ENCODE data around the gene ARHGAP11A. TPM values are rescaled to one million over a fixed set of nuclear protein-coding genes. Genes with fewer than 3 reads are reported as not detected.

The ARHGAP11A gene
- total and polyA plus RNA-seq, 10 of the 15 experiments (the other 5 are each of a cell fraction or from before 2014, with no cell fraction given): 12.4 to 53.6 (median 36.5) TPM

- no peaks in the 10 kb centered on the region for H3K27me3 ChIP-seq (replicated peaks in 1 of 2; ENCODE audit: control insufficient read depth in 2 of 2, insufficient read depth in 2 of 2, low read length in 1 of 2)
- no peaks in the 10 kb centered on the region for H3K9me3 ChIP-seq (replicated peaks; ENCODE audit: control insufficient read depth, insufficient read depth, low read length)
- in situ Hi-C loops (cut with MboI): no loop called here
- RAD21 ChIA-PET (ENCODE audit: unreplicated experiment): no interaction called here
- POLR2A ChIA-PET: no interaction called here
- ATAC-seq: no peak
- no peak overlapping the region for H3K4me2 ChIP-seq (ENCODE audit: control insufficient read depth, insufficient read depth)
- CTCF ChIA-PET: no interaction called here
- no peak overlapping the region for H3K9ac ChIP-seq (ENCODE audit: control insufficient read depth, insufficient read depth, low read length)
- no peaks in the 10 kb centered on the region for H3K79me2 ChIP-seq (ENCODE audit: control insufficient read depth, insufficient read depth, low read length)
- no peak for FAIRE-seq
- intact Hi-C loops (cut with micrococcal nuclease; ENCODE audit: unreplicated experiment): no loop called here
- H3K4me3 ChIP-seq: no peak overlapping the region
- SMC1A ChIA-PET (ENCODE audit: uncharacterized antibody, unreplicated experiment): no interaction called here
- no peaks in the 10 kb centered on the region for H4K20me1 ChIP-seq (ENCODE audit: control insufficient read depth, insufficient read depth)
- no peak for DNase-seq (ENCODE audit: low read depth, low spot score)
- H3K27ac ChIP-seq (ENCODE audit: control insufficient read depth, insufficient read depth): no peak overlapping the region
- 79% methylated on average over 5 of the region's 5 CpGs for WGBS (ENCODE audit: insufficient coverage, insufficient replicate concordance, low lambda C conversion rate, missing lambda C conversion rate)
- BruUV-seq (replicated peaks): no TSS peak
- H3K4me1 ChIP-seq (ENCODE audit: control insufficient read depth, insufficient read depth, low read length): no peaks in the 10 kb centered on the region
- H3K36me3 ChIP-seq (ENCODE audit: control insufficient read depth in 2 of 2, insufficient read depth in 2 of 2, low read length in 1 of 2): peaks cover 0 to 6% of the 10 kb centered on the region in 2 experiments; a peak in 1 of 4 replicates
- no peak overlapping the region for H2AFZ ChIP-seq (ENCODE audit: control insufficient read depth, low read depth, low read length)
- TF ChIP-seq TAF1 (IDR thresholded peaks at IDR 0.05; ENCODE audit: borderline replicate concordance, low read depth, low read length): no peak
- TF ChIP-seq SIX5 (IDR thresholded peaks at IDR 0.05; ENCODE audit: low read depth, low read length, severe bottlenecking): no peak
- TF ChIP-seq RELA (IDR thresholded peaks at IDR 0.05; ENCODE audit: borderline replicate concordance, partially characterized antibody): no peak
- TF ChIP-seq NBN (IDR thresholded peaks at IDR 0.05): no peak
- TF ChIP-seq E4F1 (IDR thresholded peaks at IDR 0.05; ENCODE audit: borderline replicate concordance, partially characterized antibody): no peak
- TF ChIP-seq E2F8 (IDR thresholded peaks at IDR 0.05; ENCODE audit: low read depth, partially characterized antibody): no peak
- TF ChIP-seq HSF1 (IDR thresholded peaks at IDR 0.05; ENCODE audit: low read depth, low read length): no peak
- no peak for TF ChIP-seq NR2C2 (IDR thresholded peaks at IDR 0.05; ENCODE audit: borderline replicate concordance, control insufficient read depth, insufficient read length, low read depth)
- no peak for TF ChIP-seq EZH2 (IDR thresholded peaks at IDR 0.05; ENCODE audit: borderline replicate concordance, control insufficient read depth, low read depth, low read length)
- no peak for TF ChIP-seq PML (IDR thresholded peaks at IDR 0.05; ENCODE audit: low read length)
- no peak for TF ChIP-seq ZNF217 (IDR thresholded peaks at IDR 0.05)
- TF ChIP-seq BCL11A (IDR thresholded peaks at IDR 0.05; ENCODE audit: low read depth, low read length): no peak
- no peak for TF ChIP-seq BACH1 (IDR thresholded peaks at IDR 0.05; ENCODE audit: borderline replicate concordance)
- no peak for TF ChIP-seq POLR2AphosphoS2 (IDR thresholded peaks at IDR 0.05; ENCODE audit: low read depth, low read length)
- no peak for TF ChIP-seq SMARCA5 (IDR thresholded peaks at IDR 0.05)
- TF ChIP-seq MYC (IDR thresholded peaks at IDR 0.05; ENCODE audit: insufficient read depth, insufficient read length, insufficient replicate concordance, low read length, severe bottlenecking): no peak
These were observed 31.0 kb downstream of the ARHGAP11A start for GRCh38 chr15:32646291-32646690.
